ENCODE measurements around the gene CELA2B. TPM values are rescaled to one million over a fixed set of nuclear protein-coding genes. Genes with fewer than 3 reads are reported as not detected.
"Not testable (repeated sequence)": the region's sequence is repeated elsewhere in the genome, so short reads cannot be mapped to it uniquely, and the experiment has no call there.

The CELA2B gene
- total RNA-seq, 2 donors from 2014 or later = not detected

DNA sequence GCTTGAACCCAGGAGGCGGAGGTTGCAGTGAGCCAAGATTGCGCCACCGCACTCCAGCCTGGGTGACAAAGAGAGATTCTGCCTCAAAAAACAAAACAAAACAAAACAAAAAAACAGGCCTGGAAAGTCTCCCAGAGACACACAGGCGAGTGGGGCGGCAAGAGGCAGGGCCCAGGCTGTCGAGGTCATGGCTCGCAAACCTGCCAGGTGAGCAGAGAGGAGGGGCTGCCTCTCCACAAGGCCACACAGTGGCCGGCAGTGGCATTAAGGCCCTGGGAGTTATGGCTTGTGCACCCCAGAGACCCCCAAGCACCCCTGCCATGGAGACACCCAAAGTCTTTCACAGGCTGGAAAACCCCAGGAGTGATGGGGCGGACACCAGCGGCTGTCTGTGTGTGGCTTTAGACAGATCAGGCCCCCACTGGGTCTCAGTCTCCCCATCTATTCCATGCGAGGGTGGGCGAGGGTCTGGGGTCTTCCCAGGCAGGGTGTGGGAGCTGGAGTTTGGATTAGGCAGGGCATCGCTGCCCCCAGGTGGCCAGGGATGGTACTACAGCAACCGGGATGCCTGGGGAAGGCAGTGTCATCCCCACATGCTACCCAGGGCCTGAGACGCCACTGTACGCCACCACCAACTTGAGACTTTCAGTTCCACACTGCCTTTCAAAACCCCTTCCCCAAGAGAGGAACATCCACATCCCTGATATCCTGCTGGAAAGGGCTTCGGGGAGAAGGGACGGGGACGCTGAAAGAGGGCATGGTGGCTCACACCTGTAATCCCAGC is 44.9 kb upstream of the CELA2B start:
- Histone ChIP-seq H3K4me1 (peaks cover 0 to 11% of the 10 kb centered on the region in 2 donors), H3K27ac (no peak overlapping the region), H3K9me3 (no peaks in the 10 kb centered on the region), H3K4me3 (no peak overlapping the region), H3K27me3 (no peaks in the 10 kb centered on the region), H3K36me3 (peaks cover 7% of the 10 kb centered on the region)
- DNase-seq (ENCODE audit: low spot score) = no peak
- peak; percentile 97 to 99 for TF ChIP-seq CTCF (IDR thresholded peaks at IDR 0.05)

- Histone ChIP-seq H3K4me1 (peaks cover 0 to 9% of the 10 kb centered on the region in 2 donors), H3K9me3 (no peaks in the 10 kb centered on the region), H3K36me3 (peaks cover 7% of the 10 kb centered on the region), H3K27me3 (no peaks in the 10 kb centered on the region), H3K27ac (no peak overlapping the region), H3K4me3 (no peak overlapping the region)
- no peak for DNase-seq (ENCODE audit: low spot score)
- no peak for TF ChIP-seq CTCF (IDR thresholded peaks at IDR 0.05)
Observed at GRCh38 chr1:15431571-15431948, 44.3 kb upstream of the CELA2B start.

DNA sequence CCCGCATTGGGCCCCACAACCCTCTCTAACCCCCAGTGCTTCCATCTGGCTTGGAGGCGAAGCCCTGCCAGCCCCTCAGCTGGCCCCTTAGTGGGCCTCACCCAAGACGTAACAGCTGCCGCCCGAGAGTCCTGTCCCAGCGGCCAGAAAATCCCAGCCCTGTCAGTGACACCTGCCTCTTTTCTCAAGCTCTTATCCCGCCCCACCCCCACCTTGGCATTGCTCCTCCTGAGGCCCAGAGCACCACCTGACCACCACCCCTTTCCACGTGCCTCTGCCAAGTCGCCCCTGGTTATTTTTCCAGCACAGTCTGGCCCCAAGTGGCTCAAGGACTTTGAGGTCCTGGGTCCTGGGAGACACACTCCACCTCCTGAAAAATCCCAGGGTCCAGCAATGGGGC is 43.6 kb upstream of the CELA2B start:
- Histone ChIP-seq H3K36me3 (peaks cover 7% of the 10 kb centered on the region), H3K9me3 (no peaks in the 10 kb centered on the region), H3K4me3 (no peak overlapping the region), H3K27ac (no peak overlapping the region), H3K27me3 (no peaks in the 10 kb centered on the region), H3K4me1 (peaks cover 0 to 1% of the 10 kb centered on the region in 2 donors)
- DNase-seq (ENCODE audit: low spot score) = no peak
- TF ChIP-seq CTCF (IDR thresholded peaks at IDR 0.05) = no peak

- Histone ChIP-seq H3K9me3 (no peaks in the 10 kb centered on the region), H3K27me3 (no peaks in the 10 kb centered on the region), H3K27ac (no peak overlapping the region), H3K36me3 (peaks cover 5% of the 10 kb centered on the region), H3K4me1 (no peaks in the 10 kb centered on the region), H3K4me3 (no peak overlapping the region)
- no peak for TF ChIP-seq CTCF (IDR thresholded peaks at IDR 0.05)
- no peak for DNase-seq (ENCODE audit: low spot score)
Observed at GRCh38 chr1:15433471-15433870, 42.4 kb upstream of the CELA2B start.

DNA sequence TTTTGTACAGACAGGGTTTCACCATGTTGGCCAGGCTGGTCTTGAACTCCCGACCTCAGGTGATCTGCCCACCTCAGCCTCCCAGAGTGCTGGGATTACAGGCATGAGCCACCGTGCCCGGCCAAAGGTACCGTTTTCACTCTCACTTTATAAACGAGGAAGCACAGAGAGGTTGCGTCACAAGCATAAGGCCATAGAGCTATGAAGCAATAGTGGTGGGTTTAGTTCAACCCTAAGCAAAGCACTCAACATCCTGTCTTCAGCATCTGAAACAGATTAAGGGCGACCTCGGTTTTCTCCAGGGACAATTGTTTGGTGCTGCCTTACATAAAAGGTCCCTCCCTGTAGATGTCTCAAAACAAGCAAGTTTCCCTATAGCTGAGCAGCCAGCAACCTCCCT is 41.2 kb upstream of the CELA2B start:
- H3K36me3 ChIP-seq; DNase-seq (ENCODE audit: low spot score); H3K9me3 ChIP-seq: not testable (repeated sequence)

GRCh38 chr1:15435239-15436077 is 40.4 kb upstream of the CELA2B start:
- no peak for DNase-seq (ENCODE audit: low spot score)
- H3K27me3 ChIP-seq = no peaks in the 10 kb centered on the region
- no peaks in the 10 kb centered on the region for H3K36me3 ChIP-seq
- no peaks in the 10 kb centered on the region for H3K4me1 ChIP-seq
- no peaks in the 10 kb centered on the region for H3K9me3 ChIP-seq
- H3K4me3 ChIP-seq = no peak overlapping the region
- no peak for TF ChIP-seq CTCF (IDR thresholded peaks at IDR 0.05)
- no peak overlapping the region for H3K27ac ChIP-seq

More for the DNA sequence above, 41.2 kb upstream of the CELA2B start:
- not testable (repeated sequence) for H3K4me3 ChIP-seq, H3K27me3 ChIP-seq, H3K27ac ChIP-seq, H3K4me1 ChIP-seq

Data from right atrium auricular region (tissue), 2 donors.